HG03521 (cell line): ENCODE results near the gene CSMD2.
"Not testable (repeated sequence)": the region's sequence is repeated elsewhere in the genome, so short reads cannot be mapped to it uniquely, and the experiment has no call there.

ENCODE experiments used
- ATAC-seq: cut with Tn5 transposase; IDR thresholded peaks from one replicate; pipeline ENCODE4 v1.9.1; 2021; ENCODE audit warnings: mild to moderate bottlenecking, moderate library complexity; ENCODE audit not compliant: unreplicated experiment

CSMD2 gene

GRCh38 chr1:34055818-34056217 is 109.2 kb downstream of the CSMD2 start:
- no peak for ATAC-seq

GRCh38 chr1:34054920-34055319 is 110.1 kb downstream of the CSMD2 start:
- no peak for ATAC-seq

- ATAC-seq, result no peak
These were observed 111.4 kb downstream of the CSMD2 start for GRCh38 chr1:34053660-34054059.

- no peak for ATAC-seq
These were observed 112.5 kb downstream of the CSMD2 start for GRCh38 chr1:34052565-34052964.

- ATAC-seq, result no peak
These were observed 114.1 kb downstream of the CSMD2 start for GRCh38 chr1:34050709-34051485.

GRCh38 chr1:34049994-34050393 is 115.0 kb downstream of the CSMD2 start:
- no peak for ATAC-seq

- no peak for ATAC-seq
These were observed 115.6 kb downstream of the CSMD2 start for GRCh38 chr1:34049477-34049876.

GRCh38 chr1:34037856-34038255 is 127.2 kb downstream of the CSMD2 start:
- ATAC-seq, result no peak

- no peak for ATAC-seq
These were observed 127.9 kb downstream of the CSMD2 start for GRCh38 chr1:34037109-34037508.

GRCh38 chr1:34034036-34034435 is 131.0 kb downstream of the CSMD2 start:
- ATAC-seq, result no peak

- no peak for ATAC-seq
These were observed 135.1 kb downstream of the CSMD2 start for GRCh38 chr1:34029954-34030353.

- ATAC-seq, result no peak
These were observed 135.5 kb downstream of the CSMD2 start for GRCh38 chr1:34029515-34029914.

GRCh38 chr1:34028381-34029055 is 136.5 kb downstream of the CSMD2 start:
- ATAC-seq, result no peak

- no peak for ATAC-seq
These were observed 139.4 kb downstream of the CSMD2 start for GRCh38 chr1:34025675-34026074.

GRCh38 chr1:34024485-34024884 is 140.5 kb downstream of the CSMD2 start:
- no peak for ATAC-seq

- ATAC-seq, result no peak
These were observed 145.1 kb downstream of the CSMD2 start for GRCh38 chr1:34019741-34020552.

- no peak for ATAC-seq
These were observed 146.7 kb downstream of the CSMD2 start for GRCh38 chr1:34018285-34018684.

GRCh38 chr1:34016281-34016680 is 148.7 kb downstream of the CSMD2 start:
- ATAC-seq, result not testable (repeated sequence)

GRCh38 chr1:34013958-34014737 is 150.9 kb downstream of the CSMD2 start:
- ATAC-seq, result no peak

GRCh38 chr1:34013136-34013535 is 151.9 kb downstream of the CSMD2 start:
- no peak for ATAC-seq
